ENCODE results near the gene SLITRK1. TPM values are rescaled to one million over a fixed set of nuclear protein-coding genes. Genes with fewer than 3 reads are reported as not detected.

The SLITRK1 gene, protein sequence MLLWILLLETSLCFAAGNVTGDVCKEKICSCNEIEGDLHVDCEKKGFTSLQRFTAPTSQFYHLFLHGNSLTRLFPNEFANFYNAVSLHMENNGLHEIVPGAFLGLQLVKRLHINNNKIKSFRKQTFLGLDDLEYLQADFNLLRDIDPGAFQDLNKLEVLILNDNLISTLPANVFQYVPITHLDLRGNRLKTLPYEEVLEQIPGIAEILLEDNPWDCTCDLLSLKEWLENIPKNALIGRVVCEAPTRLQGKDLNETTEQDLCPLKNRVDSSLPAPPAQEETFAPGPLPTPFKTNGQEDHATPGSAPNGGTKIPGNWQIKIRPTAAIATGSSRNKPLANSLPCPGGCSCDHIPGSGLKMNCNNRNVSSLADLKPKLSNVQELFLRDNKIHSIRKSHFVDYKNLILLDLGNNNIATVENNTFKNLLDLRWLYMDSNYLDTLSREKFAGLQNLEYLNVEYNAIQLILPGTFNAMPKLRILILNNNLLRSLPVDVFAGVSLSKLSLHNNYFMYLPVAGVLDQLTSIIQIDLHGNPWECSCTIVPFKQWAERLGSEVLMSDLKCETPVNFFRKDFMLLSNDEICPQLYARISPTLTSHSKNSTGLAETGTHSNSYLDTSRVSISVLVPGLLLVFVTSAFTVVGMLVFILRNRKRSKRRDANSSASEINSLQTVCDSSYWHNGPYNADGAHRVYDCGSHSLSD
- not detected for polyA plus RNA-seq (2012; ENCODE audit: insufficient read length, low read depth)

DNA sequence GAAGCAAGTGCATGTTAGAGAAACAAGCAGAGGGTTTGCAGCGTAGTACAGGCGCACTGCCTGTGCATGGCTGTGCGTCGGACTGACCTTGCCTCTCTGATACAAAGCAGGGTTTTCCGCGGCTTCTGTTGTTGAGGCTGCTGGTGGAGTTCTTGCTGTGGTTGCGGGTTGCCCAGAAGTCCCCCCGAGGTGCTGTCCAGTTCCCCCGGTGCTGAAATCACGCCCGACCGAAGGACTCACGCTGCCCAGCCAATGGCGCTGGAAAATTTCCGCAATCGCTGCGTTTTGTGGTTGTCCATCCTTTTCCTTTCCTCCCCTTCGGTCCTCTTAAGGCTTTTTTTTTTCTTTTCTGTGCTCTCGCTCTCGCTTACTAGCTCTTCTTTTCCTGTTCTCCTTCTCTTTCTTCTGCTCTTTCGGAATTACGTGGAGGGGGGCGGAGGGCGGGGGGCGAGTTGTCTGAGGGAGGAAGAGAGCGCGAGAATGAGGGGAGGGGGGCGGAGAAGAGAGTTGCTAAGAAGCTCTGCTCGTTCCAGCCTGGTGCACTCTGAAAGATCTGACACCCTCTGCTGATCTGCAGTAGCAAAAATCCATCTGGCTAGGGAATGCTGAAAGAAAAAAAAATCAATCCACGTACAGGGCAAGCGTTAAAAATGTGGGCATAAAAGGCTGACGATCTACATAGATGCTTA is at the start of gene SLITRK1:
Gene SLITRK1 (minus strand): TSS at position 558 of the 689 bp plus-strand sequence. CDS start 967 bp downstream, outside the sequence.
- TF ChIP-seq POLR2AphosphoS5 (IDR thresholded peaks at IDR 0.05; ENCODE audit: low read depth, low read length) (no peak), FOXP2 (optimal IDR thresholded peaks at IDR 0.05; ENCODE audit: borderline replicate concordance, extremely low read depth, extremely low read length, insufficient read depth) (no peak), SIN3A (IDR thresholded peaks at IDR 0.05; ENCODE audit: borderline replicate concordance, insufficient read depth, low read length) (no peak), TAF1 (IDR thresholded peaks at IDR 0.05; ENCODE audit: borderline replicate concordance, insufficient read depth, low read length) (no peak)
- TF ChIP-seq, protein P1, sequence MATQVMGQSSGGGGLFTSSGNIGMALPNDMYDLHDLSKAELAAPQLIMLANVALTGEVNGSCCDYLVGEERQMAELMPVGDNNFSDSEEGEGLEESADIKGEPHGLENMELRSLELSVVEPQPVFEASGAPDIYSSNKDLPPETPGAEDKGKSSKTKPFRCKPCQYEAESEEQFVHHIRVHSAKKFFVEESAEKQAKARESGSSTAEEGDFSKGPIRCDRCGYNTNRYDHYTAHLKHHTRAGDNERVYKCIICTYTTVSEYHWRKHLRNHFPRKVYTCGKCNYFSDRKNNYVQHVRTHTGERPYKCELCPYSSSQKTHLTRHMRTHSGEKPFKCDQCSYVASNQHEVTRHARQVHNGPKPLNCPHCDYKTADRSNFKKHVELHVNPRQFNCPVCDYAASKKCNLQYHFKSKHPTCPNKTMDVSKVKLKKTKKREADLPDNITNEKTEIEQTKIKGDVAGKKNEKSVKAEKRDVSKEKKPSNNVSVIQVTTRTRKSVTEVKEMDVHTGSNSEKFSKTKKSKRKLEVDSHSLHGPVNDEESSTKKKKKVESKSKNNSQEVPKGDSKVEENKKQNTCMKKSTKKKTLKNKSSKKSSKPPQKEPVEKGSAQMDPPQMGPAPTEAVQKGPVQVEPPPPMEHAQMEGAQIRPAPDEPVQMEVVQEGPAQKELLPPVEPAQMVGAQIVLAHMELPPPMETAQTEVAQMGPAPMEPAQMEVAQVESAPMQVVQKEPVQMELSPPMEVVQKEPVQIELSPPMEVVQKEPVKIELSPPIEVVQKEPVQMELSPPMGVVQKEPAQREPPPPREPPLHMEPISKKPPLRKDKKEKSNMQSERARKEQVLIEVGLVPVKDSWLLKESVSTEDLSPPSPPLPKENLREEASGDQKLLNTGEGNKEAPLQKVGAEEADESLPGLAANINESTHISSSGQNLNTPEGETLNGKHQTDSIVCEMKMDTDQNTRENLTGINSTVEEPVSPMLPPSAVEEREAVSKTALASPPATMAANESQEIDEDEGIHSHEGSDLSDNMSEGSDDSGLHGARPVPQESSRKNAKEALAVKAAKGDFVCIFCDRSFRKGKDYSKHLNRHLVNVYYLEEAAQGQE (IDR thresholded peaks at IDR 0.05; ENCODE audit: insufficient read depth in 1 of 2, low read depth in 2 of 2, low read length in 2 of 2) = peak; percentile 92 to 95

DNA sequence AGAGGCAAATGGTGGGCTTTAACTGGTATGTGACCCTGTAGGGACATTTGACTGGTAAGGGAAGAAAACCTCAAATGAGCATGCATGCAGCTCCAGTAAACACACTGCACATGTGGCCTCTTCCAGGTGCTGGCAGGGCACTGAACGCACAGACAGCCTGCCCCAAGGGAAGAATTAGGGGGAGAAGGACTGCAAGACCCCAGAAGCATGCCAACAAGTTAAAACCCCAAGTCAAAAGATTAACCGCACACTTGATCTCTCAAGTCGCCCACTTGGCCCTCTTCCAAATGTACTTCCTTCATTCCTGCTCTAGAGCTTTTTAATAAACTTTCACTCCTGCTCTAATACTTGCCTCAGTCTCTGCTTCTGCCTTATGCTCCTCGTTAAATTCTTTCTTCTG is 46.9 kb upstream of the SLITRK1 start:
- TF ChIP-seq POLR2AphosphoS5 (IDR thresholded peaks at IDR 0.05; ENCODE audit: low read depth, low read length) (no peak), SIN3A (IDR thresholded peaks at IDR 0.05; ENCODE audit: borderline replicate concordance, insufficient read depth, low read length) (no peak)

GRCh38 chr13:83919775-83920174 is 37.5 kb upstream of the SLITRK1 start:
- no peak for TF ChIP-seq POLR2AphosphoS5 (IDR thresholded peaks at IDR 0.05; ENCODE audit: low read depth, low read length)
- TF ChIP-seq TAF1 (IDR thresholded peaks at IDR 0.05; ENCODE audit: borderline replicate concordance, insufficient read depth, low read length) = no peak
- TF ChIP-seq, protein P1 (IDR thresholded peaks at IDR 0.05; ENCODE audit: insufficient read depth in 1 of 2, low read depth in 2 of 2, low read length in 2 of 2) = no peak
- TF ChIP-seq FOXP2 (optimal IDR thresholded peaks at IDR 0.05; ENCODE audit: borderline replicate concordance, extremely low read depth, extremely low read length, insufficient read depth) = no peak
- TF ChIP-seq SIN3A (IDR thresholded peaks at IDR 0.05; ENCODE audit: borderline replicate concordance, insufficient read depth, low read length) = no peak

DNA sequence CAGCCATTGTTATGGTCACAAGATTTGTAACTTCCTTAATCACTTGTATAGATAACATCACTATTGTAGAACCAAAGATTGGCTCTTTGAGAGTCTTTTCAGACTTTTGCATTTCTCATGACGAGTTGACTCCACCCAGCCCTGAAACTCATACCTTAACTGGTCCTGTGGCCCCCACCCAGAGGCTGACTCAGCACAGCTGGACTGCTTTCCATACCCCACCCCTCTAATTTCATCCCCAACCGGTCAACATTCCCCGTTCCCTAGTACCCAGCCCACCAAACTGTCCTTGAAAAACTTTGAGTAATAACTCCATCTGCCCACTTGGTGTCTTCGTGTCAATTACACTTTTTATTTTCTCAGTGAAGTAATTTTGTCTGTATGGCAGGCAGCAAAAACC is 32.1 kb upstream of the SLITRK1 start:
- TF ChIP-seq TAF1 (IDR thresholded peaks at IDR 0.05; ENCODE audit: borderline replicate concordance, insufficient read depth, low read length) = no peak

DNA sequence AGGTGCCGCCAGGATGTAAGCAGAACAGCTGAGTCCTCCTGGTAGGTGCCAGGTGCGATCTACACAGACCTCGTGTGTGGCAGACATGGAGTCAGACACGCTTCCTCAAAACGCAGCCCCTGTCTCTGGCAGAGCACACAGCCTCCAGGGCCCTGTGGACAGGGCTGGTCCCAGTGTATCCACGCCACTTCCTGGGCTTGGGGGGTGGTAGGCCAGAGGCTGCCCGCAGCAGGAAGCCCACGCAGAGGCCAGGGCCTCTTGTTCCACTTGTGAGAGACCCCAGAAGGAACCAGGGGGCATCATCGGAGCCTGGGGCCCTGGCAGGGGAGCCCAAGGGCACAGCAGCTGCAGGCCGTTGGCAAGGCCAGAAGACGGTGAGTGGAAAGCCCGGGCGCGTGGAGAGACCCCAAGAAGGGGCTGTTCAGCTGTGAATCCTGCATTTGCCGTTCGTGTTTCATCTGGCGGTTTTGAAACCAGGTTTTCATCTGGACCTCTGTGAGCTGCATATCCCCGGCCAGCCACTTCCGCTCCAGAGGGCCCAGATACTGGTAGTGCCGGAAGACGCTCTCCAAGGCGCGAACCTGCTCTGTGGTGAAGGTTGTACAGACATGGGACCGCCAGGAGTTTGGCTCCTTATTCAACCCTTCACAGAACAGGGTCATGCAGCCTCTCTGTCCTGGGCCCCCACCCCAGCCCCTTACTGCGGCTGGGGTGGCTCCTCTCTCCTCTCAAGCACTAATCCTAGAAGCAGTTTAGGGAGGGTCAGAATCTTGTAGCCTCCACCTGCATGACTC is 25.1 kb upstream of the SLITRK1 start:
- TF ChIP-seq FOXP2 (optimal IDR thresholded peaks at IDR 0.05; ENCODE audit: borderline replicate concordance, extremely low read depth, extremely low read length, insufficient read depth) (no peak), TAF1 (IDR thresholded peaks at IDR 0.05; ENCODE audit: borderline replicate concordance, insufficient read depth, low read length) (no peak), POLR2AphosphoS5 (IDR thresholded peaks at IDR 0.05; ENCODE audit: low read depth, low read length) (no peak)

- TF ChIP-seq POLR2AphosphoS5 (IDR thresholded peaks at IDR 0.05; ENCODE audit: low read depth, low read length) (no peak), SIN3A (IDR thresholded peaks at IDR 0.05; ENCODE audit: borderline replicate concordance, insufficient read depth, low read length) (no peak), FOXP2 (optimal IDR thresholded peaks at IDR 0.05; ENCODE audit: borderline replicate concordance, extremely low read depth, extremely low read length, insufficient read depth) (no peak), TAF1 (IDR thresholded peaks at IDR 0.05; ENCODE audit: borderline replicate concordance, insufficient read depth, low read length) (no peak)
- TF ChIP-seq, protein P1 (IDR thresholded peaks at IDR 0.05; ENCODE audit: insufficient read depth in 1 of 2, low read depth in 2 of 2, low read length in 2 of 2) = no peak
Measured at GRCh38 chr13:83906240-83906820, 24.1 kb upstream of the SLITRK1 start.

All from PFSK-1 (cell line).